Osteocyte (in vitro differentiated cells): Measurements from ENCODE around the gene MBNL1. TPM values are rescaled to one million over a fixed set of nuclear protein-coding genes. Genes with fewer than 3 reads are reported as not detected.

ENCODE experiments used
- DNase-seq: peaks from one replicate; pipeline ENCODE4 v3.0.0; 2021; ENCODE audit warnings: mixed read lengths; ENCODE audit not compliant: unreplicated experiment; ENCODE audit errors: extremely low spot score
- H3K27ac Mint-ChIP-seq: one replicate; pipeline ENCODE4 v1.8.0; 2021; ENCODE audit warnings: mild to moderate bottlenecking, mixed read lengths; ENCODE audit not compliant: unreplicated experiment
- H3K27me3 Mint-ChIP-seq: one replicate; pipeline ENCODE4 v1.8.0; 2021; ENCODE audit warnings: mixed read lengths; ENCODE audit not compliant: unreplicated experiment
- H3K36me3 Mint-ChIP-seq: one replicate; pipeline ENCODE4 v1.8.0; 2021; ENCODE audit warnings: mixed read lengths; ENCODE audit not compliant: unreplicated experiment
- H3K4me1 Mint-ChIP-seq: one replicate; pipeline ENCODE4 v1.8.0; 2021; ENCODE audit warnings: mixed read lengths; ENCODE audit not compliant: unreplicated experiment
- H3K4me3 Mint-ChIP-seq: one replicate; pipeline ENCODE4 v1.8.0; 2021; ENCODE audit warnings: mild to moderate bottlenecking, moderate library complexity, mixed read lengths; ENCODE audit not compliant: unreplicated experiment
- H3K9me3 Mint-ChIP-seq: one replicate; pipeline ENCODE4 v1.8.0; 2021; ENCODE audit warnings: mixed read lengths; ENCODE audit not compliant: unreplicated experiment
- total RNA-seq: library from RNA; stranded (reverse); gene quantifications from 2 replicates; pipeline ENCODE4 v1.2.1, GENCODE V29; 2021
- TF ChIP-seq, protein P1 (sequence below): fragments of 200-600 bp; sonication (generic); IDR thresholded peaks from 2 replicates; pipeline ENCODE4 v1.5.0; 2021; ENCODE audit warnings: antibody characterized with exemption, mild to moderate bottlenecking, moderate library complexity

The MBNL1 gene
- total RNA-seq, 1 donor from 2014 or later = 166 TPM

GRCh38 chr3:152295806-152296205 lies 27.1 kb downstream of the MBNL1 start:
- H3K27ac Mint-ChIP-seq = peak overlapping the region; percentile 54
- H3K9me3 Mint-ChIP-seq = no peaks in the 10 kb centered on the region
- no peak overlapping the region for H3K4me3 Mint-ChIP-seq
- no peak for DNase-seq
- H3K36me3 Mint-ChIP-seq = peaks cover 17% of the 10 kb centered on the region
- H3K4me1 Mint-ChIP-seq = peaks cover 70% of the 10 kb centered on the region
- no peaks in the 10 kb centered on the region for H3K27me3 Mint-ChIP-seq
- TF ChIP-seq, protein P1, sequence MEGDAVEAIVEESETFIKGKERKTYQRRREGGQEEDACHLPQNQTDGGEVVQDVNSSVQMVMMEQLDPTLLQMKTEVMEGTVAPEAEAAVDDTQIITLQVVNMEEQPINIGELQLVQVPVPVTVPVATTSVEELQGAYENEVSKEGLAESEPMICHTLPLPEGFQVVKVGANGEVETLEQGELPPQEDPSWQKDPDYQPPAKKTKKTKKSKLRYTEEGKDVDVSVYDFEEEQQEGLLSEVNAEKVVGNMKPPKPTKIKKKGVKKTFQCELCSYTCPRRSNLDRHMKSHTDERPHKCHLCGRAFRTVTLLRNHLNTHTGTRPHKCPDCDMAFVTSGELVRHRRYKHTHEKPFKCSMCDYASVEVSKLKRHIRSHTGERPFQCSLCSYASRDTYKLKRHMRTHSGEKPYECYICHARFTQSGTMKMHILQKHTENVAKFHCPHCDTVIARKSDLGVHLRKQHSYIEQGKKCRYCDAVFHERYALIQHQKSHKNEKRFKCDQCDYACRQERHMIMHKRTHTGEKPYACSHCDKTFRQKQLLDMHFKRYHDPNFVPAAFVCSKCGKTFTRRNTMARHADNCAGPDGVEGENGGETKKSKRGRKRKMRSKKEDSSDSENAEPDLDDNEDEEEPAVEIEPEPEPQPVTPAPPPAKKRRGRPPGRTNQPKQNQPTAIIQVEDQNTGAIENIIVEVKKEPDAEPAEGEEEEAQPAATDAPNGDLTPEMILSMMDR = no peak

- Mint-ChIP-seq H3K4me1 (peaks cover 71% of the 10 kb centered on the region), H3K36me3 (peaks cover 22% of the 10 kb centered on the region), H3K4me3 (no peak overlapping the region), H3K9me3 (no peaks in the 10 kb centered on the region), H3K27me3 (no peaks in the 10 kb centered on the region), H3K27ac (peak overlapping the region; percentile 54)
- TF ChIP-seq, protein P1 = no peak
- no peak for DNase-seq
Observed at GRCh38 chr3:152296382-152296781, 27.7 kb downstream of the MBNL1 start.

DNA sequence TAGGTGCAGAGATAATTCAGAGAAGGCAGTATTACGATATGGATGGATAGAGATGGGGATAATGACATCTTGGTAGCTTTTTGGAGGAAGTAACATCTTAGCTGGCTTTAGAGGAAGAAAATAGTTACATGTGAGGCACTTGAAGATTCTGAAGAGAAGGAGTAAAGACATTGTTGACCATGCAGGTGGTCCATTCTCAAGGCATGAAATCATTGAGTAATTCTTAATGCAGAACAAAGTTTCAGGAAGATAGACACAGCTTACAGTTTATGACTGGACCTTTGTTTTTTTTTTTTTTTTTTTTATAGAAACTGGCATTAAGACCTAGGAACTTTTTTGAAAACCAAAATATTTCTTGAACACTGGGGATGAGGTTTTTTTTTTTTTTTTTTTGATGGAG lies 28.2 kb downstream of the MBNL1 start:
- Mint-ChIP-seq H3K4me3 (peak overlapping the region; percentile 0), H3K36me3 (peaks cover 24% of the 10 kb centered on the region), H3K27me3 (no peaks in the 10 kb centered on the region), H3K9me3 (no peaks in the 10 kb centered on the region), H3K4me1 (peaks cover 71% of the 10 kb centered on the region), H3K27ac (peak overlapping the region; percentile 8)
- TF ChIP-seq, protein P1 = no peak
- DNase-seq = no peak

GRCh38 chr3:152298393-152299248 lies 29.9 kb downstream of the MBNL1 start:
- peak overlapping the region; percentile 79 for H3K4me3 Mint-ChIP-seq
- peak overlapping the region; percentile 96 for H3K27ac Mint-ChIP-seq
- peaks cover 24% of the 10 kb centered on the region for H3K36me3 Mint-ChIP-seq
- H3K27me3 Mint-ChIP-seq = no peaks in the 10 kb centered on the region
- no peak for DNase-seq
- peaks cover 76% of the 10 kb centered on the region for H3K4me1 Mint-ChIP-seq
- TF ChIP-seq, protein P1 = no peak
- no peaks in the 10 kb centered on the region for H3K9me3 Mint-ChIP-seq

GRCh38 chr3:152299249-152299976 lies 30.7 kb downstream of the MBNL1 start:
- H3K36me3 Mint-ChIP-seq = peaks cover 24% of the 10 kb centered on the region
- peak overlapping the region; percentile 96 for H3K27ac Mint-ChIP-seq
- DNase-seq = no peak
- peak overlapping the region; percentile 79 for H3K4me3 Mint-ChIP-seq
- H3K4me1 Mint-ChIP-seq = peaks cover 82% of the 10 kb centered on the region
- TF ChIP-seq, protein P1 = no peak
- H3K27me3 Mint-ChIP-seq = no peaks in the 10 kb centered on the region
- H3K9me3 Mint-ChIP-seq = no peaks in the 10 kb centered on the region
